ENCODE data around the gene FGD6.
"Not testable (repeated sequence)": the region's sequence is repeated elsewhere in the genome, so short reads cannot be mapped to it uniquely, and the experiment has no call there.

Gene FGD6

GRCh38 chr12:95151406-95151805 is 65.9 kb downstream of the FGD6 start:
- Mint-ChIP-seq H3K4me1 (ENCODE audit: low read depth) (no peaks in the 10 kb centered on the region), H3K9me3 (ENCODE audit: low read depth) (peaks cover under 1% of the 10 kb centered on the region), H3K36me3 (no peaks in the 10 kb centered on the region), H3K27me3 (no peaks in the 10 kb centered on the region), H3K27ac (no peak overlapping the region), H3K4me3 (no peak overlapping the region)

- H3K27ac Mint-ChIP-seq: no peak overlapping the region
- no peaks in the 10 kb centered on the region for H3K4me1 Mint-ChIP-seq (ENCODE audit: low read depth)
- H3K4me3 Mint-ChIP-seq: no peak overlapping the region
- H3K27me3 Mint-ChIP-seq: no peaks in the 10 kb centered on the region
- H3K9me3 Mint-ChIP-seq (ENCODE audit: low read depth): no peaks in the 10 kb centered on the region
- no peaks in the 10 kb centered on the region for H3K36me3 Mint-ChIP-seq
Observed at GRCh38 chr12:95150501-95150900, 66.8 kb downstream of the FGD6 start.

DNA sequence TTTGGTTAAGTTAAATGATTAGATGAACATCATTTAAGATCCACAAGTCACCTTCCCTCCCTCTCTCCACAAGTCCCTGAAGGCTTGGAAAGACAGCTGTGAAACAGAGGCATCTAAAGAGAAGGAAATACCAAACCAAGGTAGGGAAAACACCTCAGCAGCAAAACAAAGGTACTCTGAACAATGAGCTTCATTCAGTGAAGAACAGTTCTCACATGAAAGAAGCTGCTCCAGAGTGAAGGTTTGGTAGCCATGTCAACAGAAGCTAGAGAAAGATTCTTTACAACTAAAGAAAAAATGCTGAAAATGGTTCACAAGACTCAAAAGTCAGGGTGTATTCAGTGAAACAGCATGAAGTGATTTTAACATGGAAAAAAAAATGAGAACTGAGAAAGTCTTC is 69.4 kb downstream of the FGD6 start:
- no peak overlapping the region for H3K4me3 Mint-ChIP-seq
- no peaks in the 10 kb centered on the region for H3K36me3 Mint-ChIP-seq
- no peaks in the 10 kb centered on the region for H3K9me3 Mint-ChIP-seq (ENCODE audit: low read depth)
- H3K4me1 Mint-ChIP-seq (ENCODE audit: low read depth): no peaks in the 10 kb centered on the region
- no peaks in the 10 kb centered on the region for H3K27me3 Mint-ChIP-seq
- H3K27ac Mint-ChIP-seq: no peak overlapping the region

DNA sequence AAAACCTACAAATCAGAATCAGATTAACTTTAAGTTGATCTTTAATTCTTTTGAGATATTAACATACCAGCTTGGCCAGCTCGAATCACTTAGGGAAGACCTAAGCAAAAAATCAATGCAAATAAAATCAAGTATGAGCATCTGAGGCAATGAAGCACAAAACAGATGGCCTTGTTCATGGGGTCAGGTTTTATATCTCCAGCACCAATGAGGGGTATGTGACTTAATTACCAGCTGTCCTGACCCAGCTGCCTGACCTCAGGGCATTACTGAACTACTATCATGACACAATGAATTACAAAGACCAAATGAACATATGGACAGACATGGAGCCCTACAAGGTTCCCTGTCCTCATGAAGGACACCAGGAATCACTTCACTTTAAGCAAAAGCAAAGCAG is 70.5 kb downstream of the FGD6 start:
- Mint-ChIP-seq H3K9me3 (ENCODE audit: low read depth) (no peaks in the 10 kb centered on the region), H3K4me1 (ENCODE audit: low read depth) (no peaks in the 10 kb centered on the region), H3K27me3 (no peaks in the 10 kb centered on the region), H3K36me3 (no peaks in the 10 kb centered on the region), H3K4me3 (no peak overlapping the region), H3K27ac (no peak overlapping the region)

- no peak overlapping the region for H3K27ac Mint-ChIP-seq
- no peak overlapping the region for H3K4me3 Mint-ChIP-seq
- H3K36me3 Mint-ChIP-seq: no peaks in the 10 kb centered on the region
- H3K27me3 Mint-ChIP-seq: no peaks in the 10 kb centered on the region
- H3K4me1 Mint-ChIP-seq (ENCODE audit: low read depth): no peaks in the 10 kb centered on the region
- no peaks in the 10 kb centered on the region for H3K9me3 Mint-ChIP-seq (ENCODE audit: low read depth)
Observed at GRCh38 chr12:95143621-95144205, 73.6 kb downstream of the FGD6 start.

- Mint-ChIP-seq H3K36me3 (no peaks in the 10 kb centered on the region), H3K9me3 (ENCODE audit: low read depth) (no peaks in the 10 kb centered on the region), H3K4me3 (no peak overlapping the region), H3K27me3 (no peaks in the 10 kb centered on the region), H3K27ac (no peak overlapping the region), H3K4me1 (ENCODE audit: low read depth) (no peaks in the 10 kb centered on the region)
Observed at GRCh38 chr12:95142431-95143151, 74.7 kb downstream of the FGD6 start.

- Mint-ChIP-seq H3K36me3 (no peaks in the 10 kb centered on the region), H3K27me3 (no peaks in the 10 kb centered on the region), H3K9me3 (ENCODE audit: low read depth) (no peaks in the 10 kb centered on the region), H3K4me1 (ENCODE audit: low read depth) (no peaks in the 10 kb centered on the region), H3K27ac (no peak overlapping the region), H3K4me3 (no peak overlapping the region)
Observed at GRCh38 chr12:95141310-95141709, 76.0 kb downstream of the FGD6 start.

DNA sequence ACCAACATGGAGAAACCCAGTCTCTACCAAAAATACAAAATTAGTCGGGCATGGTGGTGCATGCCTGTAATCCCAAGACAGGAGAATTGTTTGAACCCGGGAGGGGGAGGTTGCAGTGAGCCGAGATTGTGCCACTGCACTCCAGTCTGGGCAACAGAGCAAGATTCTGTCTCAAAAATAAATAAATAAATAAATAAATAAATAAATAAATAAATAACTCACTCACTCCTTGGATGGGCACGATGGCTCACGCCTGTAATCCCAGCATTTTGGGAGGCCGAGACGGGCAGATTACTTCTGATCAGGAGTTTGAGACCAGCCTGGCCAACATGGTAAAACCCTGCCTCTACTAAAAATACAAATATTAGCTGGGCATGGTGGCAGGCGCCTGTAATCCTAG is 79.2 kb downstream of the FGD6 start:
- not testable (repeated sequence) for H3K36me3 Mint-ChIP-seq; H3K4me3 Mint-ChIP-seq; H3K9me3 Mint-ChIP-seq (ENCODE audit: low read depth); H3K27me3 Mint-ChIP-seq; H3K27ac Mint-ChIP-seq; H3K4me1 Mint-ChIP-seq (ENCODE audit: low read depth)

DNA sequence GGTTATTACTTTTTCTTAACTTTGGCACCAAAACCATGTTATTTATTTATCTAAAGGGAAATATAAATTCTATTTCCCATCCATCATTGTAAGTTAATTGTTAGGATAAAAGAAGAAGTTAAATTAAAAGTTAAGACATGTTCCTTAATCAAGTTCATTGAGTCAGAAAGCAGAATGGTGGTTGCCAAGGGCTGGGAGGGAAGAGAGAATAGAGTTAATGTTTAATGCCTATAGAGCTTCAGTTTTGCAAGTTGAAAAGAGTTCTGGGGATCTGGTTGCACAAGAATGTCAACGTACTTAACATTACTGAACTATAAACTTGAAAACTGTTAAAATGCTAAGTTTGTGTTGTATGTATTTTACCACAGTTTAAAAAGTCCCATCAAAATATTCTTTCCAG is 80.7 kb downstream of the FGD6 start:
- Mint-ChIP-seq H3K36me3 (no peaks in the 10 kb centered on the region), H3K4me3 (no peak overlapping the region), H3K27me3 (no peaks in the 10 kb centered on the region), H3K9me3 (ENCODE audit: low read depth) (no peaks in the 10 kb centered on the region), H3K4me1 (ENCODE audit: low read depth) (no peaks in the 10 kb centered on the region), H3K27ac (no peak overlapping the region)

DNA sequence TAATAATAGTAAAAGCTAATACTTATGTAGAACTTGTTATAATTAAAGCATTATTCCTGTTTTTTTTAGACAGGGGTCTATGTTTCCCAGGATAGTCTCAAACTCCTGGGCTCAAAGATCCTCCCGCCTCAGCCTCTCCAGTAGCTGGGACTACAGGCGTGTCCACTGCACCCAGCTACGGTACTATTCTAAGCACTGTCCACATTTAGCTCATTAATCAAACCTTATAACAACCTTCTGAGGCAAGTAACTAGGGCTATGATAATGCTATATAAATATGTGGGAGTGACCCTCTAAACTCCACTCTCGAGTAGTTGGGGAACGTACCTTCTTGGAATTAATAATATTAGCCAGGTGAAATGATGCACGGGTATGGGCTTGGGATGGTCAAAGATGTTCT is 83.2 kb downstream of the FGD6 start:
- H3K27ac Mint-ChIP-seq: no peak overlapping the region
- H3K36me3 Mint-ChIP-seq: no peaks in the 10 kb centered on the region
- no peaks in the 10 kb centered on the region for H3K4me1 Mint-ChIP-seq (ENCODE audit: low read depth)
- H3K27me3 Mint-ChIP-seq: no peaks in the 10 kb centered on the region
- H3K9me3 Mint-ChIP-seq (ENCODE audit: low read depth): no peaks in the 10 kb centered on the region
- no peak overlapping the region for H3K4me3 Mint-ChIP-seq

DNA sequence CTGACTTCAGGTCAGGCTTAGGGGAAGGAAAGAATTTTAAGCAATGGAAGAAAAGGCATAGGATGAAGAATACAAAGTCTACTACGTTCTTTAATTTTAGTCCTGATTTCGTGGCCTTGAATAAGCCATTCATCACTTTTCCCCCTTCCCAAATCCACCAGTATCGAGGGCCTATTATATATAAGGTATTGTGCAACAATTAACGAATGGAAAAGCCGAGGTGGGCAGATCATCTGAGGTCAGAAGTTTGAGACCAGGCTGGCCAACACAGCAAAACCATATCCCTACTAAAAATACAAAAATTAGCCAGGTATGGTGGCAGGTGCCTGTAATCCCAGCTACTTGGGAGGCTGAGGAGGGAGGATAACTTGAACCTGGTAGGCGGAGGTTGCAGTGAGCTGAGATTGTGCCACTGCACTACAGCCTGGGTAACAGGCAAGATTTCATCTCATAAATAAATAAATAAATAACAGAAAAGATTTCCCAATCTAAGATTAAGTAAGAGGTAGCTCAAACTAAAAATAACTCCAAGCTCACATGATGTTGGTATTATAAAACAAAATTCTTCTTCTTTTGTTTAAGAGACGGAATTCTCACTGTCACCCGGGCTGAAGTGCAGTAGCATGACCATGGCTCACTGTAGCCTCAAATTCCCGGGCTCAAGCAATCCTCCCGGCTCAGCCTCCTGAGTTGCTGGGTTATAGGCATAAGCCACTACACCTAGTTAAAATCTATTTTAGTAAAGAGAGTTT is 85.5 kb downstream of the FGD6 start:
- no peak overlapping the region for H3K27ac Mint-ChIP-seq
- H3K9me3 Mint-ChIP-seq (ENCODE audit: low read depth): no peaks in the 10 kb centered on the region
- H3K27me3 Mint-ChIP-seq: no peaks in the 10 kb centered on the region
- H3K4me3 Mint-ChIP-seq: no peak overlapping the region
- H3K36me3 Mint-ChIP-seq: no peaks in the 10 kb centered on the region
- no peaks in the 10 kb centered on the region for H3K4me1 Mint-ChIP-seq (ENCODE audit: low read depth)

GRCh38 chr12:95130096-95130495 is 87.2 kb downstream of the FGD6 start:
- no peaks in the 10 kb centered on the region for H3K27me3 Mint-ChIP-seq
- H3K4me3 Mint-ChIP-seq: no peak overlapping the region
- no peak overlapping the region for H3K27ac Mint-ChIP-seq
- H3K9me3 Mint-ChIP-seq (ENCODE audit: low read depth): no peaks in the 10 kb centered on the region
- H3K36me3 Mint-ChIP-seq: no peaks in the 10 kb centered on the region
- no peaks in the 10 kb centered on the region for H3K4me1 Mint-ChIP-seq (ENCODE audit: low read depth)

- H3K27me3 Mint-ChIP-seq: no peaks in the 10 kb centered on the region
- H3K27ac Mint-ChIP-seq: no peak overlapping the region
- H3K4me3 Mint-ChIP-seq: no peak overlapping the region
- no peaks in the 10 kb centered on the region for H3K9me3 Mint-ChIP-seq (ENCODE audit: low read depth)
- no peaks in the 10 kb centered on the region for H3K4me1 Mint-ChIP-seq (ENCODE audit: low read depth)
- H3K36me3 Mint-ChIP-seq: no peaks in the 10 kb centered on the region
Observed at GRCh38 chr12:95129115-95129514, 88.2 kb downstream of the FGD6 start.

GRCh38 chr12:95126736-95127135 is 90.5 kb downstream of the FGD6 start:
- no peaks in the 10 kb centered on the region for H3K36me3 Mint-ChIP-seq
- no peaks in the 10 kb centered on the region for H3K9me3 Mint-ChIP-seq (ENCODE audit: low read depth)
- H3K27me3 Mint-ChIP-seq: no peaks in the 10 kb centered on the region

DNA sequence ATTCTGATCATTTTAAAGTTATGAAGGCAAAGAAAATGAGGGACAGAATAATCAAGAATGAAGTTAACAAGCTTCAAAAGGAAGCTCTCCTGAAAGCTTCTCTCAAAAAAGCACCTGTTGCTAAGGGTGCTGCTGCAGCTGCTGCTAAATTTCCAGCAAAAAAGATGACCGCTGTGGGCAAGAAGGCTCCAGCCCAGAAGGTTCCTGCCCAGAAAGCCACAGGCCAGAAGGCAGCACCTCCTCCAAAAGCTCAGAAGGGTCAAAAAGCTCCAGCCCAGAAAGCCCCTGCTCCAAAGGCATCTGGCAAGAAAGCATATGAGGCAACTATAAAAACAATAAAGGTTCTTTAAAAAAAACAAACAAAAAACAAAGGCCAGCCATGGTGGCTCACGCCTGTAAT is 91.2 kb downstream of the FGD6 start:
- Mint-ChIP-seq H3K9me3 (ENCODE audit: low read depth) (no peaks in the 10 kb centered on the region), H3K27me3 (no peaks in the 10 kb centered on the region), H3K4me1 (ENCODE audit: low read depth) (no peaks in the 10 kb centered on the region), H3K4me3 (no peak overlapping the region), H3K27ac (no peak overlapping the region), H3K36me3 (no peaks in the 10 kb centered on the region)

More at GRCh38 chr12:95126736-95127135, 90.5 kb downstream of the FGD6 start:
- no peak overlapping the region for H3K4me3 Mint-ChIP-seq
- H3K4me1 Mint-ChIP-seq (ENCODE audit: low read depth): no peaks in the 10 kb centered on the region
- H3K27ac Mint-ChIP-seq: no peak overlapping the region

All from activated naive CD8-positive, alpha-beta T cell (primary cell).